Middle frontal gyrus (tissue), 1 donor: ENCODE results near the gene CHST11.

Source experiments
- DNase-seq: peaks from one replicate; pipeline ENCODE4 v3.0.0-alpha.2; 2015; ENCODE audit warnings: low spot score; ENCODE audit errors: extremely low spot score

Gene CHST11

GRCh38 chr12:104672096-104672445, 215.3 kb downstream of the CHST11 start:
- no peak for DNase-seq

DNA sequence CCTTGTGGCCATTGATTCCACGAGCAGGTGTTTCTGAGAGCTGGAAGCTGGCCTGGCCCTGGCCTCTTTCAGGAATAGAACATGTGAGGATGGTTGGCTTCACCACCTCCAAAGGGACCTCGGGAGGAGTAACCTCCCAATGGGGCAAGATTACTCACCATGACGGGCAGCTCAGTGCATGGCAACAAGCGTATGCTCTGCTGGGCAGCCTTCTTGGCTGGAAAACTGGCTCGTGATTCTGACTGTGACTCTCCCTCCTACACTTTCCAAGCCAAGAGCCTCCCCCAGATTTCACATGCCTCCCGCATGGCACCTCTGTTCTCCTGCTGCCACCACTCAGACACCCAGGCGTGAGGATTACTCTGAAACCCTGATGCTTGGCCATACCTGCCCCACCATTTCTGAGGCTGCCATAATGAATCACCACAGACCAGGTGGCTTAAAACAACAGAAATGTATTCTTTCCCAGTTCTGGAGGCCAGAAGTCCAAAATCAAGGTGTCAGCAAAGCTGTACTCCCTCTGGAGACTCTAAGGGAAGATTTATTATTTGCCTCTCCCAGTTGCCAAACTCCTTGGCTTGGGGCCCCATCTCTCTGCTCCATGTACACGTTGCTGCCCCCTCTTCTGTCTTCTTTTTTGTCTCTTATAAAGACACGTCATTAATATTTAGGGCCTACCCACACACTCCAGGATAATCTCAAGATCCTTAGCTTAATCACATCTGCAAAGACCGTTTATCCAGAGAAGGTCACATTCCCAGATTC, 215.9 kb downstream of the CHST11 start:
- no peak for DNase-seq

GRCh38 chr12:104673294-104673693, 216.5 kb downstream of the CHST11 start:
- no peak for DNase-seq

- no peak for DNase-seq
Observed at GRCh38 chr12:104673696-104674482, 217.1 kb downstream of the CHST11 start.

GRCh38 chr12:104676636-104677035, 219.9 kb downstream of the CHST11 start:
- DNase-seq, result no peak

DNA sequence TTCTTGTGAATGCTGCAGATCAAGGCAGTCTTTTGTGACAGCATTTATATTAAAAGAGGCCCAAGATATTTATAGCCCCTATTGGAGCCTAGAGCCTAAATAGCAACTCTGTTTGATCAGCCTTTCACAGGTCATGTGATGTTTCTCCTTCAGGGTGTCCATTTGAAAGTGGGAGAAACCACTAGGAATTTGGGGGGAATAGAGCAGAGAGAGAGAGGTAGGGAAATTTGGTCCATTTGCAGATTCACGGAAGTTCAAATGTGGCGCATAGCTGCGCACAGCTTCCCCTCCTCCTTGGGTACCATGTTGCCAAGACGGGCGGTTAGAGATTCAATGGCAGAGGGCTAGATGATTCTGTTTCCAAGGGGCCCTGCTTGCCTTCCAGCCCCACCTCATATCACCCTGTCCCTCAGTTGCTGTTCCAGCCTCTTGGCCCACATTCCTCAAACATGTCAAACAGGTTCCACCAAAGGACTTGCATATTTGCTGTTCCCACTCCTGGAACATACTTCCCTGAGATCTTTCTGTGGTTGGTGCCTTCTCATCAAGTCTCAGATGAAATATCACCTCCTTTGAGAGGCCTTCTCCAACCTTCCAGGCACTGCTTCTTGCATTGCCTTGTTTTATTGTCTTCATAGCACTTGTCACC, 220.8 kb downstream of the CHST11 start:
- DNase-seq, result no peak

GRCh38 chr12:104680070-104680469, 223.3 kb downstream of the CHST11 start:
- no peak for DNase-seq

DNA sequence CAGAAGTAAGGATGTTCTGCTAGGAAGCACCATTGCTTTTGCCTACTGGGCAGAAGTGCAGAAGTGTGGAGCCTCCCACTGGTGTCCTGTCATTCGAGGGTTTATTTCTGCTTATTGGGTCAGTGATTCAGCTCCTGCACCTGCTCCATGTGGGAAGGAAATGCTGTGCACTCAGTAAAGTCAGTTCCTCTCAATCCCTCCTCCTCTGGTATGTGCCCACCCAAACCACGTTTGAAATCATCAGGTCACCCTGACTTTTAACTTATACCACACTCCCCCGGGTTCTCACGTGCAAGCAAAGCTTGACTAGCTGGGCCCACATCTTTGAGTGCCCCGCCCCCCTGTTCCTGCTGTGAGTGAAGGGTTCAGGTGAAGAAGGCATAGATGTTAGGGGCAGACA, 223.7 kb downstream of the CHST11 start:
- DNase-seq, result no peak

DNA sequence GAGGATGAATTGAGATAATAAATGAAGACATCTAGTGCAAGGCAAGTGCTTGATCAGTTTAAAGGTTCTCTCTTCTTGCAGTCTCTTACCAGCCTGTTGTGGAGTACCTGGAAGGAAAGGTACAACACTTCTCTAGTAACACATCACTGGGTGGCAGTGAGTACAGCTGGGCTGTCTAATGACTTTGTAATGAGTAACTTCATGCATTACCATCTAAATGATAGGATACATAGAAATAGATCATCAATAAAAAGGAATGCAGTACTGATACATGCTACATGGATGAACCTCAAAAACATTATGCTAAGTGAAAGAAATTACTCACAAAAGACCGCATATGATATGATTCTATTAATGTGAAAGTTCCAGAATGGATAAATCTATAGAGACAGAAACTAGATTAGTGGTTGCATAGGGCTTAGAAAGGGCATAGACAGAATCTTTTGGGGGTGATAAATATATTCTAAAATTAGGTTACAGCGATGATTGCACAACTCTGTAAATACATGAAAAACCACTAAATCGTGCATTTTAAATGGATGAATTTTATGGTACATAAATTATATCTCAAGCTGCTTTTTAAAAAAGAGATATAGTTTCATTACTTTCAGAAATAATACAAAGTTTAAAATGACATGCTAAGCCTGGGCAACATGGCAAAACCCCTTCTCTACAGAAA, 224.4 kb downstream of the CHST11 start:
- no peak for DNase-seq

- DNase-seq, result no peak
Observed at GRCh38 chr12:104682790-104683279, 226.1 kb downstream of the CHST11 start.

DNA sequence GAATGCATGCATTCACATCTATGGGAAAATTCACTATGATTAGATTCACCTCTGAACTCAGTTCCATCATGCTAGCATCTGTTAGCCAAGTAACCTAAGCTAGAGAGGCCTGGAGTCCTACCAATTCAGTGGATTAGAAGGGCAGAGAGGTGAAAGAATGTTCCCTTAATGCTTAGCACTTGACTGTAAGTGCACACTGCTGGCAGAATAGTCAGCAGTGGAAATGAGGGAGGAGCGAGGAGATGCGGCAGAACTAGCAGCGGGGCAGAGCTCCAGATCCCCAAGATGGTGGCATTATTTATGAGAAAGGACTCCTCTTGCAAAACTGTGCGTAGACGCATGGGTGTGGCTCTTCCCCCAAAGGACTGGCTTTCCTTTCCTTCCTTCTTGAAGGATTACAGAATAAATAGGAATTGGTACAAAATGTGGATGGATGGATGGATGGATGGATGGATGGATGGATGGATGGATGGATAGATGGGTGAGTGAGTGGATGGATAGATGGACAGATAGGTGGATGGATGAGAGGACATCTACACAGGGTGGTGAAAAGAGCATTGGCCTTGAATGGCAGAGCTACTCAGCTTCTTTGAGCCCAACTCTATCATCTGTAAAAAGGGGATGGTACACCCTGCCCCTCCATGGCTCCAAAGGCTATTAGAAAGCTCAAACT, 227.2 kb downstream of the CHST11 start:
- DNase-seq, result no peak

GRCh38 chr12:104684884-104685283, 228.1 kb downstream of the CHST11 start:
- no peak for DNase-seq

- no peak for DNase-seq
Observed at GRCh38 chr12:104685366-104685765, 228.6 kb downstream of the CHST11 start.

GRCh38 chr12:104686196-104686595, 229.4 kb downstream of the CHST11 start:
- DNase-seq, result no peak

DNA sequence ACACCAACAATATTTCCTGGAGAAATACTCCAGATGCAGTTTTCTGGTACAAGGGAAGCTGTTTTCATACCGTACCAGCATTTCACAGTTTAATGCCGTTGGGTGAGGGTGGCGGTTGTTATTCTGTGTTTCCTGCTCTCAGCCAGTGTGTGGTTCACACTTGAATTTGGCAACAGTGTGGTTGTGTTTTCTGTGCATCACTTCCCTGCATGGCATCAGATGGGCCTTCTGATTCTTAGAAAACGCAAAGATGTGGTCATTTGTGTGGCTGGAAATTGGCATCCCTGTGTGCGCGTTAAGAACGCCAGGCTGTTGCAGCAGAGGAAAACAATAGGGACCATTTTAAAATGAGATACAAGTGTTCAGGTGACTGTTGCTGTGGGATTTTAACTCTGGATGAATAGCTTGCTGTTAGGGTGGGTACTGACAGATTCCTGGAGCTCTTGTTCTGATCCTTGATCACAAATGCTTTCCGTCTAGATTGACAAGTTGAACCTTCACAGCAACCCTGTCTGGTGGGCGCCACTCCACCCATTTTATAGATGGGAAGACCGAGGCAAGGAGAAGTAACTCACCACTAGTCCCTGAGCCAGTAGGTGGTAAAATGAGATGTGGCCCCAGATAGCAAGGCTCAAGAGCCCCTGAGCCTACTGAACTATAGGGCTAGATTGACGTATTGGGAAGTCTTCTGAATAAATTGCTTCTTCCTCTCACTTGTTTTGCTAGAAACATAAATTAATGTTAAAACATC, 231.2 kb downstream of the CHST11 start:
- DNase-seq, result no peak

DNA sequence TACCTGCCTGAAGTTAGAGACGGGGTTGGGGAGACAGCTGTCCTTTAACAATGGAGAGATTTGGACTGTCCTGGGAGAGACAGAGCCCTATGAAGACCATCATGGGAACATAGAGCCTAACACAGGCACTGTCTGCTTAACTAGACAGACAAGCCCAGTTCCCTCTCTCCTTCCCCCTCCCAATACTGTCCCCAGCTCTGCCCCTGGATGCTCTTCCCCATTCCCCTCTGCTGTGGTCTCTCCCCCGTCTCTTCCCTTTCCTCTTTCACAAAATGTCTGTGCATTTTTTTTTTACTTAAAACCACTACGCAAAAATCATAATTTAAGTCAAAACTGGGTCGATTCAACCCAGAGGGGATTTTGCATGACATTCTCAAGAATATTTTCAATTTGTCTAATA, 232.9 kb downstream of the CHST11 start:
- DNase-seq, result no peak

DNA sequence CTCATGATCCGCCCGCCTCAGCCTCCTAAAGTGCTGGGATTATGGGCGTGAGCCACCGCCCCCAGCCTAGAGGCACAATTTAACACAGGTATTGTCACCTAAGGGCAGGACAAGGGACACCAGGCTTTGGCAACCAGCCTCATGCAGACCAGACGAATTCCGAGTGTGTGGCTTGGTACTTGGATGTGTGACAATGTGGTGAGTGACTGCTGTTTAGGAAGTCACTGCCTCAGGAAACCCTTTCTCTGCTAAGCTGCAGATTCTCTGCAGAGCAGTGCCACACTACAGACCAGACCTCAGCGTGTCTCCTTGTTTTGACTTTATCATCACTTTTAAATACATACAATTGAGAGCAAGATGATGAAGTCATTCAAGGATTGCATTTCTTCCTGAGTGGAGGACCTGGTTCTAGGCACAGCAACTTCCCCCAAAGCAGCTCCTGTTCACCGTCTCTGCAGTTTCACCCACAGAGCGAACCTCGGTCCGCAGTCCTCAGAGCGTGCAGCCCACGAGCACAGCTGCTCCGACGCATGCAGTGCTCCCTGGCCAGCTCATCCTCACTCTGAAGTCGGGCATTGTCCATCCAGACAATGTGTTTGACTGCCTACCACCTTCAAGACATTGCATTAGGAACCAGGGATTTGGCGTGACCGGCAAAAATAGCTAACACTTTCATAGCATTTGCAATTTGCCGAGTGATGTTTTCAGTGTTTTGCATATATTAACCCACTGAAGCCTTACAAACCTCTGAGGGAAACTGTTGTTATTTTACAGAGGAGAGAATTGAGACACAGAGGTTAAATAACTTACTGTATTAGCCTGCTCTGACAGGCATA, 235.2 kb downstream of the CHST11 start:
- no peak for DNase-seq

DNA sequence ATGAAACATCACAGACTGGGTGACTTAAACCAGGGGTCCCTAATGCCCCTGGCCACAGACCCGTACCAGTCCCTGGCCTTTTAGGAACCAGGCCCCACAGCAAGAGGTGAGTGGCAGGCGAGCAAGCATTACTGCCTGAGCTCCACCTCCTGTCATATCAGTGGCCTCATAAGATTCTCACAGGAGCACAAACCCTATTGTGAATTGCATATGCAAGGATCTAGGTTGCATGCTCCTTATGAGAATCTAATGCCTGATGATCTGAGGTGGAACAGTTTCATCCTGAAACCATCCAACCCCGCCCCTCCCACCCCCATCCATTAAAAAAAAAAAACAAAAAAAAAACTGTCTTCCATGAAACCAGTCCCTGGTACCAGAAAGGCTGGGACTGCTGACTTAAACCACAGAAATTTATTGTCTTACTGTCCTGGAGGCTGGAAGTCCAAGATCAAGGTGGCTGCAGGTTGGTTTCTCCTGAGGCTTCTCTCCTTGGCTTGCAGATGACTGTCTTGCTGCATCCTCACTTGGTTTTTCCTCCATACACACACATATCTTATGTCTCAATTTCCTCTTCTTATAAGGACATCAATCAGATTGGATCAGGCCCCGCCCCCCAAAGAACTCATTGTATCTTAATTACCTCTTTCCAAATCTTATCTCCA, 235.9 kb downstream of the CHST11 start:
- no peak for DNase-seq

- DNase-seq, result no peak
Observed at GRCh38 chr12:104693493-104693892, 236.7 kb downstream of the CHST11 start.
